Mesodermal cell (in vitro differentiated cells): ENCODE measurements around the gene PTBP2.

Experiments
- H3K27ac ChIP-seq: 2 replicates; pipeline ENCODE4 v1.7.0; 2013; ENCODE audit warnings: mild to moderate bottlenecking, low read depth, low read length, moderate library complexity; ENCODE audit not compliant: severe bottlenecking
- H3K36me3 ChIP-seq: 2 replicates; pipeline ENCODE4 v1.7.1; 2013; ENCODE audit warnings: mild to moderate bottlenecking, low read length, moderate library complexity; ENCODE audit not compliant: control insufficient read depth, insufficient read depth
- H3K4me1 ChIP-seq: one replicate; pipeline ENCODE4 v1.7.1; 2013; ENCODE audit warnings: mild to moderate bottlenecking, low read length; ENCODE audit not compliant: insufficient read depth, control insufficient read depth, poor library complexity, severe bottlenecking
- H3K4me3 ChIP-seq: 2 replicates; pipeline ENCODE4 v1.7.0; 2013; ENCODE audit warnings: low read length, control low read depth, mild to moderate bottlenecking; ENCODE audit not compliant: insufficient read depth, poor library complexity, severe bottlenecking; ENCODE audit errors: extremely low read depth
- H3K9me3 ChIP-seq: 2 replicates; pipeline ENCODE4 v1.7.1; 2013; ENCODE audit warnings: mild to moderate bottlenecking, low read length, moderate library complexity; ENCODE audit not compliant: control insufficient read depth
- WGBS, 2 experiments: methylation state at CpG; one replicate each; pipeline ENCODE4 v1.1.5; 2013; ENCODE audit warnings: missing lambda C conversion rate in 2 of 2; ENCODE audit not compliant: insufficient coverage in 2 of 2; 5-methylcytosine and 5-hydroxymethylcytosine counted together

Gene PTBP2

GRCh38 chr1:96708482-96708881 lies 13.1 kb upstream of the PTBP2 start:
- Histone ChIP-seq H3K4me3 (no peak overlapping the region), H3K9me3 (no peaks in the 10 kb centered on the region), H3K27ac (no peak overlapping the region), H3K4me1 (no peaks in the 10 kb centered on the region), H3K36me3 (no peaks in the 10 kb centered on the region)
- WGBS, 2 experiments = 98 to 100% methylated on average over 1 to 3 of the region's 4 CpGs

- Histone ChIP-seq H3K4me3 (no peak overlapping the region), H3K9me3 (no peaks in the 10 kb centered on the region), H3K27ac (no peak overlapping the region), H3K4me1 (no peaks in the 10 kb centered on the region), H3K36me3 (no peaks in the 10 kb centered on the region)
- WGBS, 2 experiments = 100% methylated on average over 1 of the region's 4 CpGs; no CpG with 5 or more reads in 1 of the 2 experiments
Measured at GRCh38 chr1:96710708-96711477, 10.7 kb upstream of the PTBP2 start.

GRCh38 chr1:96713649-96714048 lies 7.9 kb upstream of the PTBP2 start:
- Histone ChIP-seq H3K9me3 (no peaks in the 10 kb centered on the region), H3K36me3 (no peaks in the 10 kb centered on the region), H3K27ac (no peak overlapping the region), H3K4me1 (no peaks in the 10 kb centered on the region), H3K4me3 (no peak overlapping the region)
- no CpG with 5 or more reads among the region's 3 CpGs for WGBS, 2 experiments

GRCh38 chr1:96714881-96715280 lies 6.7 kb upstream of the PTBP2 start:
- Histone ChIP-seq H3K36me3 (no peaks in the 10 kb centered on the region), H3K4me3 (no peak overlapping the region), H3K4me1 (no peaks in the 10 kb centered on the region), H3K9me3 (no peaks in the 10 kb centered on the region), H3K27ac (no peak overlapping the region)
- 60% methylated on average over 1 of the region's 2 CpGs; no CpG with 5 or more reads in 1 of the 2 experiments for WGBS, 2 experiments

- H3K4me1 ChIP-seq = no peaks in the 10 kb centered on the region
Measured at GRCh38 chr1:96715482-96715881, 6.1 kb upstream of the PTBP2 start.

GRCh38 chr1:96721053-96721415 lies 550 bp upstream of the PTBP2 start:
- H3K4me3 ChIP-seq = peak overlapping the region; percentile 96
- H3K4me1 ChIP-seq = no peaks in the 10 kb centered on the region
- peak overlapping the region; percentile 72 for H3K27ac ChIP-seq
- 33 to 38% methylated on average over 5 to 6 of the region's 6 CpGs for WGBS, 2 experiments
- peaks cover 5% of the 10 kb centered on the region for H3K9me3 ChIP-seq
- H3K36me3 ChIP-seq = peaks cover 21% of the 10 kb centered on the region

More at GRCh38 chr1:96715482-96715881, 6.1 kb upstream of the PTBP2 start:
- no peaks in the 10 kb centered on the region for H3K9me3 ChIP-seq
- WGBS, 2 experiments = no CpG with 5 or more reads among the region's 1 CpG
- H3K4me3 ChIP-seq = no peak overlapping the region
- no peak overlapping the region for H3K27ac ChIP-seq
- no peaks in the 10 kb centered on the region for H3K36me3 ChIP-seq

- 1 to 5% methylated on average over 10 to 15 of the region's 29 CpGs for WGBS, 2 experiments
- H3K27ac ChIP-seq = peak overlapping the region; percentile 95
- H3K9me3 ChIP-seq = peaks cover 5% of the 10 kb centered on the region
- H3K36me3 ChIP-seq = peaks cover 34% of the 10 kb centered on the region
- H3K4me3 ChIP-seq = peak overlapping the region; percentile 96
- no peaks in the 10 kb centered on the region for H3K4me1 ChIP-seq
Measured at GRCh38 chr1:96722161-96722922, 758 bp downstream of the PTBP2 start.

- H3K27ac ChIP-seq = peak overlapping the region; percentile 95
Measured at GRCh38 chr1:96722958-96723357, 1.4 kb downstream of the PTBP2 start.

GRCh38 chr1:96723377-96723776 lies 1.8 kb downstream of the PTBP2 start:
- WGBS, 2 experiments = 79 to 85% methylated on average over 2 of the region's 4 CpGs
- peak overlapping the region; percentile 96 for H3K4me3 ChIP-seq
- H3K27ac ChIP-seq = no peak overlapping the region
- H3K36me3 ChIP-seq = peaks cover 42% of the 10 kb centered on the region
- H3K9me3 ChIP-seq = peaks cover 5% of the 10 kb centered on the region
- H3K4me1 ChIP-seq = no peaks in the 10 kb centered on the region

More at GRCh38 chr1:96722958-96723357, 1.4 kb downstream of the PTBP2 start:
- H3K4me3 ChIP-seq = peak overlapping the region; percentile 96
- peaks cover 5% of the 10 kb centered on the region for H3K9me3 ChIP-seq
- 0 to 14% methylated on average over 1 of the region's 3 CpGs for WGBS, 2 experiments
- no peaks in the 10 kb centered on the region for H3K4me1 ChIP-seq
- peaks cover 40% of the 10 kb centered on the region for H3K36me3 ChIP-seq

GRCh38 chr1:96723936-96724335 lies 2.4 kb downstream of the PTBP2 start:
- Histone ChIP-seq H3K4me1 (no peaks in the 10 kb centered on the region), H3K4me3 (no peak overlapping the region), H3K27ac (no peak overlapping the region), H3K9me3 (peaks cover 5% of the 10 kb centered on the region), H3K36me3 (peaks cover 46% of the 10 kb centered on the region)
- 100% methylated on average over 2 to 3 of the region's 3 CpGs for WGBS, 2 experiments

GRCh38 chr1:96727860-96728259 lies 6.3 kb downstream of the PTBP2 start:
- no peak overlapping the region for H3K4me3 ChIP-seq
- peaks cover 62% of the 10 kb centered on the region for H3K36me3 ChIP-seq
- H3K27ac ChIP-seq = no peak overlapping the region
- no peaks in the 10 kb centered on the region for H3K4me1 ChIP-seq
- 92 to 98% methylated on average over 2 to 3 of the region's 3 CpGs for WGBS, 2 experiments
- H3K9me3 ChIP-seq = peaks cover 5% of the 10 kb centered on the region
